Smooth muscle cell (in vitro differentiated cells): ENCODE results near the gene MRPL55. TPM values are rescaled to one million over a fixed set of nuclear protein-coding genes. Genes with fewer than 3 reads are reported as not detected.
"Not testable (repeated sequence)": the region's sequence is repeated elsewhere in the genome, so short reads cannot be mapped to it uniquely, and the experiment has no call there.

Experiments used
- DNase-seq: peaks from one replicate; lab custom pipeline; 2025; ENCODE audit not compliant: unreplicated experiment; lab: John Stamatoyannopoulos, UW
- H2AFZ ChIP-seq: fragments of 200-600 bp; sonication (generic); 2 replicates; pipeline ENCODE4 v1.6.0; 2016; ENCODE audit warnings: antibody characterized with exemption, low read depth, mild to moderate bottlenecking
- H3F3A ChIP-seq: fragments of 200-600 bp; sonication (generic); 2 replicates; pipeline ENCODE4 v1.6.0; 2017; ENCODE audit warnings: antibody characterized with exemption, low read depth
- H3K27ac ChIP-seq: fragments of 200-600 bp; sonication (generic); 2 replicates; pipeline ENCODE4 v1.5.1; 2016; ENCODE audit warnings: low read depth, mild to moderate bottlenecking
- H3K27me3 ChIP-seq: fragments of 200-600 bp; sonication (generic); 2 replicates; pipeline ENCODE4 v1.6.1; 2016; ENCODE audit warnings: low read depth, mild to moderate bottlenecking
- H3K36me3 ChIP-seq: fragments of 200-600 bp; sonication (generic); 2 replicates; pipeline ENCODE4 v1.5.1; 2016; ENCODE audit warnings: low read depth
- H3K4me1 ChIP-seq: fragments of 200-600 bp; sonication (generic); 2 replicates; pipeline ENCODE4 v1.5.1; 2016; ENCODE audit warnings: low read depth
- H3K4me2 ChIP-seq: fragments of 200-600 bp; sonication (generic); 2 replicates; pipeline ENCODE4 v1.6.0; 2016; ENCODE audit warnings: mild to moderate bottlenecking
- H3K4me3 ChIP-seq: fragments of 200-600 bp; sonication (generic); 2 replicates; pipeline ENCODE4 v1.5.1; 2016; ENCODE audit warnings: mild to moderate bottlenecking
- H3K79me2 ChIP-seq: fragments of 200-600 bp; sonication (generic); 2 replicates; pipeline ENCODE4 v1.6.0; 2016; ENCODE audit warnings: low read depth, mild to moderate bottlenecking
- H3K9ac ChIP-seq: fragments of 200-600 bp; sonication (generic); 2 replicates; pipeline ENCODE4 v1.6.0; 2016; ENCODE audit warnings: low read depth
- H3K9me3 ChIP-seq: fragments of 200-600 bp; sonication (generic); replicated peaks from 2 replicates; pipeline ENCODE4 v1.5.1; 2016; ENCODE audit warnings: low read depth
- H4K20me1 ChIP-seq: fragments of 200-600 bp; sonication (generic); 2 replicates; pipeline ENCODE4 v1.6.0; 2016; ENCODE audit warnings: low read depth
- WGBS: methylation state at CpG from one replicate; pipeline ENCODE4 v1.1.7; 2016; ENCODE audit warnings: low lambda C conversion rate; 5-methylcytosine and 5-hydroxymethylcytosine counted together
- polyA plus RNA-seq: library from polyadenylated mRNA; unstranded; fragments of >200 nt; fragmentation: Nextera tagmentation; extraction: Ambion mirVana; gene quantifications from 2 replicates; pipeline ENCODE4 v1.2.1, GENCODE V29; 2016
- total RNA-seq: library from RNA; depleted of rRNA; stranded (reverse); fragments of >200 nt; gene quantifications from 2 replicates; pipeline ENCODE4 v1.2.3, GENCODE V29; 2014
- TF ChIP-seq, protein P1 (sequence below): fragments of 200-600 bp; sonication (generic); IDR thresholded peaks from 2 replicates; pipeline ENCODE4 v1.5.1; 2017; ENCODE audit warnings: borderline replicate concordance, mild to moderate bottlenecking, antibody characterized with exemption; ENCODE audit not compliant: insufficient read depth, poor library complexity, severe bottlenecking

MRPL55 gene
- total and polyA plus RNA-seq, 2 experiments from 2014 or later: 83.4 to 178 TPM

DNA sequence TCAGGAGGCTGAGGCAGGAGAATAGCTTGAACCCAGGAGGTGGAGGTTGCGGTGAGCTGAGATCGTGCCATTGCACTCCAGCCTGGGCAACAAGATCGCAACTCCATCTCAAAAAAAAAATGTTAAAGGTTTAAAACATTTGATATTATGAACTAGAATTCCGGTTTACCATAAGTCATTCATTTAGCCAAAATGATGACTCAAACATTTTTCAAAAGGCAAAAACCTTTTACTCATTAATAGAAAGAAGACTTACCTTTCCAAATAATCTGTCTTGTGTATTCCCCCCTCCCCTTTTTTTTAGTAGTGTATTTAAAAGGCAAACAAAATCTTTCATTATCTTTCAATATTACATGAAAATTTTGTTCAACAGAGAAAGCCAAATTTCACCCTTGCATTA lies 8.2 kb upstream of the MRPL55 start:
- DNase-seq: no peak
- Histone ChIP-seq H3K79me2 (no peaks in the 10 kb centered on the region), H3F3A (no peaks in the 10 kb centered on the region), H3K27ac (no peak overlapping the region), H4K20me1 (no peaks in the 10 kb centered on the region), H3K36me3 (peaks cover 4% of the 10 kb centered on the region), H2AFZ (no peak overlapping the region), H3K4me3 (no peak overlapping the region), H3K9ac (no peak overlapping the region), H3K4me1 (no peaks in the 10 kb centered on the region), H3K4me2 (no peak overlapping the region), H3K27me3 (no peaks in the 10 kb centered on the region), H3K9me3 (no peaks in the 10 kb centered on the region)
- 96% methylated on average over 4 of the region's 4 CpGs for WGBS
- TF ChIP-seq, protein P1, sequence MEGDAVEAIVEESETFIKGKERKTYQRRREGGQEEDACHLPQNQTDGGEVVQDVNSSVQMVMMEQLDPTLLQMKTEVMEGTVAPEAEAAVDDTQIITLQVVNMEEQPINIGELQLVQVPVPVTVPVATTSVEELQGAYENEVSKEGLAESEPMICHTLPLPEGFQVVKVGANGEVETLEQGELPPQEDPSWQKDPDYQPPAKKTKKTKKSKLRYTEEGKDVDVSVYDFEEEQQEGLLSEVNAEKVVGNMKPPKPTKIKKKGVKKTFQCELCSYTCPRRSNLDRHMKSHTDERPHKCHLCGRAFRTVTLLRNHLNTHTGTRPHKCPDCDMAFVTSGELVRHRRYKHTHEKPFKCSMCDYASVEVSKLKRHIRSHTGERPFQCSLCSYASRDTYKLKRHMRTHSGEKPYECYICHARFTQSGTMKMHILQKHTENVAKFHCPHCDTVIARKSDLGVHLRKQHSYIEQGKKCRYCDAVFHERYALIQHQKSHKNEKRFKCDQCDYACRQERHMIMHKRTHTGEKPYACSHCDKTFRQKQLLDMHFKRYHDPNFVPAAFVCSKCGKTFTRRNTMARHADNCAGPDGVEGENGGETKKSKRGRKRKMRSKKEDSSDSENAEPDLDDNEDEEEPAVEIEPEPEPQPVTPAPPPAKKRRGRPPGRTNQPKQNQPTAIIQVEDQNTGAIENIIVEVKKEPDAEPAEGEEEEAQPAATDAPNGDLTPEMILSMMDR: no peak

GRCh38 chr1:228114827-228115226 lies 5.7 kb upstream of the MRPL55 start:
- Histone ChIP-seq H3K36me3 (peaks cover 4% of the 10 kb centered on the region), H3K27me3 (no peaks in the 10 kb centered on the region), H3K9ac (no peak overlapping the region), H3K9me3 (no peaks in the 10 kb centered on the region), H3F3A (no peaks in the 10 kb centered on the region), H4K20me1 (no peaks in the 10 kb centered on the region), H3K27ac (no peak overlapping the region), H3K4me2 (no peak overlapping the region), H3K79me2 (no peaks in the 10 kb centered on the region), H3K4me3 (no peak overlapping the region), H2AFZ (no peak overlapping the region), H3K4me1 (no peaks in the 10 kb centered on the region)
- no peak for DNase-seq
- WGBS: 83% methylated on average over 3 of the region's 3 CpGs
- TF ChIP-seq, protein P1: no peak

- Histone ChIP-seq H4K20me1 (no peaks in the 10 kb centered on the region), H3K4me3 (no peak overlapping the region), H3K36me3 (no peaks in the 10 kb centered on the region), H3K4me2 (no peak overlapping the region), H3K9me3 (no peaks in the 10 kb centered on the region), H2AFZ (no peak overlapping the region), H3K27ac (no peak overlapping the region), H3K4me1 (peaks cover 6% of the 10 kb centered on the region), H3K9ac (no peak overlapping the region), H3K79me2 (peaks cover 11% of the 10 kb centered on the region), H3K27me3 (no peaks in the 10 kb centered on the region), H3F3A (no peaks in the 10 kb centered on the region)
- DNase-seq: no peak
- 70% methylated on average over 1 of the region's 1 CpG for WGBS
- TF ChIP-seq, protein P1: no peak
Observed at GRCh38 chr1:228112617-228113016, 3.5 kb upstream of the MRPL55 start.

- 96% methylated on average over 7 of the region's 7 CpGs for WGBS
Observed at GRCh38 chr1:228112167-228112566, 3.1 kb upstream of the MRPL55 start.

GRCh38 chr1:228111315-228111714 lies 2.2 kb upstream of the MRPL55 start:
- not testable (repeated sequence) for H3K9me3 ChIP-seq, H3F3A ChIP-seq, DNase-seq, H2AFZ ChIP-seq, H3K9ac ChIP-seq, H4K20me1 ChIP-seq, H3K27me3 ChIP-seq, H3K27ac ChIP-seq, H3K36me3 ChIP-seq, H3K4me3 ChIP-seq, H3K4me1 ChIP-seq, H3K4me2 ChIP-seq
- H3K79me2 ChIP-seq: peaks cover 11% of the 10 kb centered on the region
- 92% methylated on average over 5 of the region's 6 CpGs for WGBS

More at GRCh38 chr1:228112167-228112566, 3.1 kb upstream of the MRPL55 start:
- Histone ChIP-seq H3K27ac (no peak overlapping the region), H4K20me1 (no peaks in the 10 kb centered on the region), H3K79me2 (peaks cover 11% of the 10 kb centered on the region), H3K4me3 (no peak overlapping the region), H3K36me3 (no peaks in the 10 kb centered on the region), H2AFZ (no peak overlapping the region), H3K9me3 (no peaks in the 10 kb centered on the region), H3K4me2 (no peak overlapping the region), H3F3A (no peaks in the 10 kb centered on the region), H3K27me3 (no peaks in the 10 kb centered on the region), H3K4me1 (peaks cover 6% of the 10 kb centered on the region), H3K9ac (no peak overlapping the region)
- DNase-seq: no peak
- TF ChIP-seq, protein P1: no peak
